NT2/D1 (cell line): Measurements from ENCODE around the gene DLG2.

Source experiments
- DNase-seq: peaks from one replicate; pipeline ENCODE4 v3.0.0-alpha.2; 2011; ENCODE audit warnings: low read depth, low spot score
- H3K27me3 ChIP-seq: 2 replicates; pipeline ENCODE4 v1.6.0; 2011; ENCODE audit warnings: mild to moderate bottlenecking; ENCODE audit not compliant: insufficient read length, insufficient read depth
- H3K36me3 ChIP-seq: 2 replicates; pipeline ENCODE4 v1.6.1; 2011; ENCODE audit warnings: mild to moderate bottlenecking, low read length, mixed read lengths; ENCODE audit not compliant: insufficient read depth, insufficient read length
- H3K4me1 ChIP-seq: 2 replicates; pipeline ENCODE4 v1.5.1; 2011; ENCODE audit not compliant: insufficient read depth, insufficient read length
- H3K4me3 ChIP-seq: 2 replicates; pipeline ENCODE4 v1.5.1; 2011; ENCODE audit warnings: low read depth; ENCODE audit not compliant: insufficient read length
- H3K9ac ChIP-seq: 2 replicates; pipeline ENCODE4 v1.6.0; 2011; ENCODE audit warnings: low read depth; ENCODE audit not compliant: insufficient read length
- H3K9me3 ChIP-seq: 2 replicates; pipeline ENCODE4 v1.5.1; 2011; ENCODE audit warnings: mild to moderate bottlenecking, low read length; ENCODE audit not compliant: insufficient read depth
- SUZ12 ChIP-seq: IDR thresholded peaks from 2 replicates; pipeline ENCODE4 v1.6.1; 2011; ENCODE audit not compliant: insufficient read length, insufficient read depth; ENCODE audit errors: extremely low read depth
- YY1 ChIP-seq: IDR thresholded peaks from 2 replicates; pipeline ENCODE4 v1.6.1; 2011; ENCODE audit not compliant: insufficient read length, insufficient read depth
- ZNF274 ChIP-seq: IDR thresholded peaks from 2 replicates; pipeline ENCODE4 v1.6.1; 2011; ENCODE audit warnings: mild to moderate bottlenecking, low read depth, low read length

Gene DLG2

DNA sequence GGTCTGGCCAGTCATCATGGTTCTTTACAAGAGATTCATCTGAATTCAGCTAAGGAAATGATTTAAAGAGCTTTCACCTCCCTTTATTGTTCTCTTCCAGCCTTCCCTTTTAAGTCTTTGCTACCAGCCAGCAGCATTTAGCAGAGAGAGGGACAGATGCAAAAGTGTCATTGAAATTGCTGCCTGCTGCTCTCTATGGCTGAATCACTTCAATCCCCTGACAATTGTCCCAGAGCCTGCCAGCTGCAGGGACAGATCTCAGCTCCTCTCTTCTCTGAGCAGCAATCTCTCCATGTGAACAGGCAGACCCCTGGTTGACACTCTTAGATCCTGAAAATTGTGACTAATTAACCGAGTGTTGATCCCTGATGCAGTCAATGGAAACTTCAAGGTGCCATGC, 1524.0 kb downstream of the DLG2 start:
- no peaks in the 10 kb centered on the region for H3K27me3 ChIP-seq
- DNase-seq: peak; percentile 8
- H3K4me1 ChIP-seq: no peaks in the 10 kb centered on the region
- no peaks in the 10 kb centered on the region for H3K36me3 ChIP-seq
- TF ChIP-seq YY1: no peak
- TF ChIP-seq SUZ12: no peak
- TF ChIP-seq ZNF274: no peak
- no peak overlapping the region for H3K9ac ChIP-seq
- H3K9me3 ChIP-seq: no peaks in the 10 kb centered on the region
- no peak overlapping the region for H3K4me3 ChIP-seq

DNA sequence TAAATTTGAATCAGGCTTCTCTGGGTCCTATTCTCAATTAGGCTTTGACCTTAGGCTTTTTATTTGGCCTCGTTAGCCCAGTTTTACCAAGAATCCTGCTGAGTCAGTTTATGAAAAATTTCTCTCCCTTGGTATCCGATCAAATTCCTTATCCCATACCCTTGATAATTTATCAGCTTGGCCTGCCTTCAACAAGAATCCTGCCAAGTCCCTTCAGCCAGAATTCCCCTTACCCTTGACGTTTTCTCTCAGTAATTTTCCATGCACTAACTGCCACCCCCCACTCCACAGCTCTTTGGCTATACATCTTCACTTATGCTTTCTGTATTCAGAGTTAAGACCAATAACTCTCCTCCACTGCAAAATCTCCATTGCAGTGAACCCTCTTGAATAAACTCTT, 1530.0 kb downstream of the DLG2 start:
- no peak overlapping the region for H3K9ac ChIP-seq
- no peak for DNase-seq
- no peaks in the 10 kb centered on the region for H3K36me3 ChIP-seq
- no peaks in the 10 kb centered on the region for H3K27me3 ChIP-seq
- H3K9me3 ChIP-seq: no peaks in the 10 kb centered on the region
- TF ChIP-seq ZNF274 (no peak), SUZ12 (no peak), YY1 (no peak)
- no peak overlapping the region for H3K4me3 ChIP-seq
- H3K4me1 ChIP-seq: no peaks in the 10 kb centered on the region

DNA sequence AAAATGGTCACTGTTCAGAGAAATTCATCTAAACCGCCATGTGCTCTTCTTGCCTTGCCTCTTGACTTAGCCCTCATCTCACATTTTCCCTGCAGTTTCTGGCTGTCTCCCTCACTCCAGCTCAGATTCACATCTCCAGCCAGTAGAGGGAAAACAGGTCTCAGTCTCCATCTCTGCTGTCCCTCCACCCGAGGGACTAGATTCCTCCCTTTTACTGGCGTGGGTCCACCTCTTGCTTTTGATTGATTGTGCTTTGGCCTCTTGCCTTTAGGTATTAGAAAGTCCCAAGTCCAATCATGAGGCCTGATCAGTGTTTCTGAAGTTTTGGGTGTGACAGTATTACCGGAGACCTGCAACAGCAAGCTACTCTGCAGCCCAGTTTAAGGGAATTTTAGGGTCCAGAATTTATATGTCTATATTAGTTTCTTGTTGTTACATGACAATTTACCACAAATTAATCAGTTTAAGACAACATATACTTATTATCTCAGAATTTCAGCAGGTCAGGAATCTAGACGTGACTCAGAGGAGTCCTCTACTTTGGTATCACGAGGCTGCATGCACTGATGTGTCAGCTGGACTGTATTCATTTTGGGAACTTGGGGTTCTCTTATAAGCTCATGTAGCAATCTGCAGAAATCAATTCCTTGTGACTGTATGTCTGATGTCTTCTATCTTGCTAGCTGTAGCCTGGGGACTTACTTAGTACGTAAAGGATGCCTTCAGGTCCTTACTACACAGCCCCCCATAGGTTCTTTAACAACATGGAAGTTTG, 1535.7 kb downstream of the DLG2 start:
- Histone ChIP-seq H3K9me3 (no peaks in the 10 kb centered on the region), H3K36me3 (no peaks in the 10 kb centered on the region), H3K9ac (no peak overlapping the region), H3K4me1 (no peaks in the 10 kb centered on the region), H3K27me3 (no peaks in the 10 kb centered on the region), H3K4me3 (no peak overlapping the region)
- TF ChIP-seq SUZ12: no peak
- DNase-seq: no peak

DNA sequence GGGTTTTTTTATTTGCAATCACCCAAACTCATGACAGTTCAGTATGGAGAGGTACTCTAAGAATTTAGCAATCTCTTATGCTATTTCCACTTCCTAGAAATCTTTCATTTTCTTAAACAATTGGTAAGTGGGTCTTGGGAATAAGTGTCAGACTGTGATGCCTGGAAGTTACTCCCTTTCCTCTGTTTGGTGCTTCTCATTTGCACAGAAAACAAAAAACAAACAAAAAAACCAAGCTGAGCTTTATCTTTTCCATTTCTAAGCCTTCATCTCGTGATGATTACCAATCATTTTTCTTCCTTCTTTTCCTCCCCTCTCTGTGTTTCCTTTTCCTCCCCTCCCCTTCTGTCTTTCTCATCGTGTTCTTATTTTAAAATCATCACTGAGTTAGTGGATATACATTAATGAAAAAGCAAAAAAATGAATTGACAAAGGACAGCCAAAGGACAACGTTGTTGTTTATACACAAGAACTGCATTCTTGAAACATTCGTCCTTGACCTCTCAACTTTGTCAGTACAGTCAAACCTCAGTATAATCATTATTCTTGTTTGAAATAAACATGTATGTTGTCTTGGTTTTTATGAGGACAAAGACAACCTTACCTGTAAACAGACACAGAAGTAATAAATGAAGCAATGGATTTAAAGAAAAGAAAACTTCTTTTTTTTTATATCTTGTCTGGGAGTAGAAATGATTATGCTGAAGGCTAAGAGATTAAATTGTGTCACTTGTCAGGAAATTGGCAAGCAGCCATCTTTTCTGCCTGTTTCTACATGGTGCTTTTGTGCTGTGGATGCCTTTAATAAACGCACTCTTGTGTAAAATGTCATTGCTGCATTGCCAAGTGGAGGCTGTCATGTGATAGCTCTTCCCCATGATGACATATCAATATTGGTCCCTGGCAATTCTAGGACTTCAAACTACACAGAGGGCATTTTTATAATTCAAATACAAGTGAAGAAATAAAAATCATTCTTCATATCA, 1537.8 kb downstream of the DLG2 start:
- TF ChIP-seq YY1: no peak
- TF ChIP-seq ZNF274: no peak
- no peak for TF ChIP-seq SUZ12
- Histone ChIP-seq H3K9me3 (no peaks in the 10 kb centered on the region), H3K27me3 (no peaks in the 10 kb centered on the region), H3K36me3 (no peaks in the 10 kb centered on the region), H3K9ac (no peak overlapping the region), H3K4me3 (no peak overlapping the region), H3K4me1 (no peaks in the 10 kb centered on the region)
- DNase-seq: no peak

DNA sequence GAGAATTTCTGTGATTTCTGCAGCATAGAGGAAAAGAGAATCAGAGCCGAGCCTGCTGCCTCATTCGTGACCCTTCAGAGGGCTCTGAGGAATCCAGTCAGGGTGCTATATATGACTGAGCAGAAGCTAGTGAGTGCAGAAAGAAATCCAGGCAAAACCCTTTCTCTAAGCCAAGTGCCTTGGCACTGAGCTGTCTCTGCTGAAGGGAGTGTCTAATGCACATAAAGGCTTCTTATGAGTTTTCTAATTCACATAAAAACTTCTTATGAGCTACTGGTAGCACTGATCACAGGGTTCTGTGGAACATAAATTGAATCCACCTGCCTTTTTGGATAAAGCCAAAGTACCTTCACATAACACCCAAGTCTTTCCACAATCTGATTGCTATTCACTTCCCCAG, 1555.3 kb downstream of the DLG2 start:
- Histone ChIP-seq H3K36me3 (no peaks in the 10 kb centered on the region), H3K4me1 (no peaks in the 10 kb centered on the region), H3K27me3 (no peaks in the 10 kb centered on the region), H3K4me3 (no peak overlapping the region), H3K9me3 (no peaks in the 10 kb centered on the region), H3K9ac (no peak overlapping the region)
- TF ChIP-seq YY1 (no peak), SUZ12 (no peak), ZNF274 (no peak)
- no peak for DNase-seq

DNA sequence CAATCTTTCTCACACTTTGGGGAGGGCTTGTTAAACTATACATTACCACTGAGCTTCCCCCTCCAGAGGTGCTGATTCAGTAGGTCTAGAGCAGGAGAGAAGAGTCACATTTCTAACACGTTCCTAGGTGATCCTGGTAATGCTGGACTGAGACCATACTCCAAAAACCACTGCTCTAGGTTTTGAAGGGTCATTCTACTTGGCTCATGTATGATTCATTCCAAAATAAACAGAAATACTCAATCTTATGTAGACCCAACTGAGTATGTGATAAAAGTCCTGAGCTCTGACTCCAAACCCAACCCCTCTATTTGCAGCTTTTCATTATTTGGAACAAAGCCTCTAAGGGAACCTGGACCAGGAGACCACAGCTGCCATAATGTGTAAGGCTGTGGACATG, 1558.1 kb downstream of the DLG2 start:
- no peak for DNase-seq

DNA sequence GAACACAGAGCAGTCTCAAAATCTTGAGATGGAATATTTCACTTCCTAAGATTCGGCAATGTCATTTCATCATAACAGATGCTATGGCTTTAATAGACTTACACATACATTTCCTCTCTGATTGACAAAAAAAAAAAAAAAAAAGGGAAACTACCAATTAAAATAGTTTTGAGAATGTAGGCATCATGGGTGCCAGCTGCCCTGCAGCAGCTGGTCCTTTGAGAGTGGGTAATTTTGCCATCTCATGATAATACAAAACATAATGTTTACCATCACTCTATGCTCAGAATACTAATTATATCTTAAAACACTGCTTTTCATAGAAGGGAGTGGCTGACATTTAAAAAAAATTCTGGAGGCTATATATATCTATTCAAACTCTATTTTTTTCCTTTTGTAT, 1565.4 kb downstream of the DLG2 start:
- Histone ChIP-seq H3K9me3 (no peaks in the 10 kb centered on the region), H3K9ac (no peak overlapping the region), H3K4me1 (no peaks in the 10 kb centered on the region), H3K27me3 (no peaks in the 10 kb centered on the region), H3K36me3 (no peaks in the 10 kb centered on the region), H3K4me3 (no peak overlapping the region)
- TF ChIP-seq SUZ12 (no peak), YY1 (no peak), ZNF274 (no peak)
- no peak for DNase-seq

More for the DNA sequence above, 1558.1 kb downstream of the DLG2 start:
- TF ChIP-seq SUZ12: no peak
- no peak for TF ChIP-seq ZNF274
- no peak for TF ChIP-seq YY1
- Histone ChIP-seq H3K27me3 (no peaks in the 10 kb centered on the region), H3K36me3 (no peaks in the 10 kb centered on the region), H3K4me3 (no peak overlapping the region), H3K9me3 (no peaks in the 10 kb centered on the region), H3K4me1 (no peaks in the 10 kb centered on the region), H3K9ac (no peak overlapping the region)
